Esophagus mucosa (tissue), 1 donor: ENCODE measurements around the gene SHROOM3. TPM values are rescaled to one million over a fixed set of nuclear protein-coding genes. Genes with fewer than 3 reads are reported as not detected.
A peak's percentile ranks its signal among the peaks of the same experiment; 100 is the strongest.

Experiments used
- ATAC-seq: fragments of 200-7000 bp; cut with Tn5 transposase; one replicate; pipeline ENCODE4 v1.9.1; 2020
- total RNA-seq: library from RNA; stranded (reverse); gene quantifications from one replicate; pipeline ENCODE4 v1.2.4, GENCODE V29; 2023
- donor health status: DM: yes; HTN: yes; CAD: no.

SHROOM3 gene
- total RNA-seq, 1 donor from 2014 or later = 20.7 TPM

GRCh38 chr4:76494871-76495590 is 60.0 kb downstream of the SHROOM3 start:
- no peak for ATAC-seq

DNA sequence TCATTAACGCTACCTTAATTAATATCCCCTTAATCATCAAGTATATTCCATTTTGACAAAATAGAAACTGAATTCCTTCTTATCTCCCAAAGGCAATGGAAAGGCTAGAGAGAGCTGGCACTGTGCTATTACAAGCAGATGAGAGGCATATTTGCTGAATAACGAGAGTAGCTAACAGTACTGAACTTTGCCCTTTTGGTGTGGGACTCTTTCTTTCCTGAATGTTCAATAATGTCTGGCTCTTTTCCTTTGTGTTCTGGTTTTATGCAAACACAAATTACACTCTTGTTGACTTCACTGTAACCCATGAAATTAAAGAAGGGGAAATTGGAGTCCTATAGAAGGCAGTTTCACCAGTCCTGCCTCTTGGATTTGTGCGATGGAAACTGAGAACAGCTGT is 63.5 kb downstream of the SHROOM3 start:
- no peak for ATAC-seq

DNA sequence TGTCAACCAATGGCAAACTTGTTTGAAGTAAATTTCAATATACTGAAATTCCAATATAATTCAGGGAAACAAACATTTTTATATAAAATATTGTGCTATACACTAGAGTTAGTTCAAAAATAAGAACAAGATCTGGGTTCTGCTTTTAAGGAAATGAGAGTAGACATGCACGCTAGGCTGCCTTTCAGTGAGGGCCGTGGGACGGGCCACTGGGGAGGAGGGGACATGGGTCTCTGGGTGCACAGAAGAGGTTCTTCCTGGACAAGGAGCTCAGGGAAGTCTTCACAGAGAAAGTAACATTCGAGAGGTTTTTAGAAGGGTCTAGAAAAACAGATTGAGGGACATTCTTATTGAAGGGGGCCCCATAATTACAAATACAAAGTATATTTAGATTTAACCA is 64.4 kb downstream of the SHROOM3 start:
- ATAC-seq = no peak

DNA sequence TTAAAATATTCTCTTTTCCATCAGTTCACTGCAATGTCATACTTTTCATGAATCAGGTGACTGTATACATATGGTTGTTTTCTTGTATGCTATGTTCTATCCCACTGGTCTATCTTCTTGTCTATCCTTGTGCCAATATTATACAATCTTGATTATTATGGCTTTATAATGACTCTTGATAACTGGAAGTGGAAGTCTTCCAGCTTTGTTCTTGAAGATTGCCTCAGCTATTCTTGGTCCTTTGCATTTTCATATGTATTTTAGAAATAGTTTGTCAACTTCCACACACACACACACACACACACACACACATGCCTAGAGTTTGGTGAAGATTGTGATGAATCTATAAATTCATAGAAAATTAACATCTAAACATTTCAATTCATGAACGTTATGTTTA is 67.9 kb downstream of the SHROOM3 start:
- ATAC-seq = no peak

DNA sequence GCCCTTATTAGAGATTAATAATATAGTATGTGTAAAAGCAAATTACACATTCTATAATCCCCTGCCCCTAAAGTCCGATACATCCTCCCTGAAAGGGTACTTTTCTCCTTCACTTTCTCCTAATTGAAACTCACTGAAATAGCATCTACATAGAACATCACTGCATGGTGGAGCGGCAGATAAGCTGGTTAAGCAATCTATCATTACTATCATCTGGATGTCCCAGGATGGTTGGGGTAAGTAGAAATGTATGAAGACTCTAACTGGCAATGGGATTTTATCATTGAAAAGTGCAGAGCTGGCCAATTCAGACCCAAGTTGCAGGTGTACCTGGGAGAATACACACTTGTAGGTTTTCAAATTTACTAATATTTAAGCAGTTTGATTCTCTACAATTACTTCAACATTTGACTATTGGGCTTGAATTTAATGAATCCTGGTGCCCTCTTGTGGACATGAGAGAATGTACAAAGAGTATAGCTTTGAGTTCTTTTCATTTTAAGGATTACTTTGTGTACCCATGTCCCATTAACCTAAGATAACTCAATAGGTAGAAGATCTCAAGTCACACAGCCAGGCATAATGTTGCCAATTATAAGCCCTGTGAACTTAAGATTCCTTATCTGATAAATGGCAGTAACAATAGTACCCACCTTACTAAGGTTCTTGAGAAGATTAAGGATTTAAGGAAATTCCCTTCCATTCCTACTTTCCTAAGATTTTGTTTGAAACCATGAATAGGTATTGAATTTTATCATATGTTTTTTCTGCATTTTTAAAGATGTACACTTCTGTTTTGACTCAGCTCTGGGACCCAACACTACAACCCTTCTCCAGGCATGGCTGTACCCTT is 69.8 kb downstream of the SHROOM3 start:
- peak; percentile 60 for ATAC-seq

DNA sequence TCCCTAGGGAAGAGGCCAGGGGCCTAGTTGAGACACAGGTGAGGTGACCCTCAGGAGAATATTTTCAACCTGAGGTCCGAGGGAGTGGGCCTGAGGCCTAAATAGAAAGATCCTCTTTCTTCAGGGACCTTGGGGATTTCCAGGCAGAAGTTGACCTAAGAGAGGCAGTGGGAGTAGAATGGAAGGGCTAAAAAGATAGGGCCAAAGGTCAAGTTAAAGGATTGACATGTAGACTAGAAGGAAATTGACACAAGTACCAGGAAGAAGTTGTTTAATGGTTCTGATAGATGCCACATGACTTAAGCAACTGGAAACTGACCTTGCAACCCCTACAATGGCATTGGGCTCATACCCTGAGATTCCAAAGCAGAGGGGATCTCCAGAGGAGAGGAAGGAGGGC is 76.9 kb downstream of the SHROOM3 start:
- no peak for ATAC-seq

DNA sequence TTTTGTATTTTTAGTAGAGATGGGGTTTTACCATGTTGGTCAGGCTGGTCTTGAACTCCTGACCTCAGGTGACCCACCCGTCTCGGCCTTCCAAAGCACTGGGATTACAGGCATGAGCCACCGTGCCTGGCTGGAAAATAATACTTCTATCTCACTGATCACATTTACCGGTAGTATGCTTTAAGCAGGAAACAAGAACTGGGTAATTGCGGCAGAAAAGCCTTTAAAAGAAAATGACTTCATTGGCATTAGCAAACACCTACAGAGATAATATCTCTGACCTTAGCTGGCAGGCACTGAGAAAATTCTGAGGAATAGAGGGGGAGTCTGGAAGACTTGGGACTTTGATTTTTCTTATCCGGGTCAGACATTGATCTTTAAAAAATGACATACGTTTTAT is 78.5 kb downstream of the SHROOM3 start:
- ATAC-seq = no peak

DNA sequence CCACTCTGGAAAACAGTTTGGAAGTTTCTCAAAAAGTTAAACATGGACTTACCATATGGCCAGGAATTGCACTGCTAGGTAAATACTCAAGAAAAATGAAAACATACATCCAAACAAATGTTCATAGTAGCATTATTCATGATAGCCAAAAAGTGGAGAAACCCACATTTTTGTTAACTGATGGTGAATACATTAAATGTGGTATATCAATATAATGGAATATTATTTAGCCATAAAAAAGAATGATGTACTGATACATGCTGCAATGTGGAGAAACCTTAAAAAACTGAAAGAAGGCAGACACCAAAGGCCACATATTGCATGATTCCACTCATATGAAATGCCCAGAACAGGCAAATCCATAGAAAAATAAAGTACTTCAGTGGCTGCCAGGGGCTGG is 79.1 kb downstream of the SHROOM3 start:
- no peak for ATAC-seq

DNA sequence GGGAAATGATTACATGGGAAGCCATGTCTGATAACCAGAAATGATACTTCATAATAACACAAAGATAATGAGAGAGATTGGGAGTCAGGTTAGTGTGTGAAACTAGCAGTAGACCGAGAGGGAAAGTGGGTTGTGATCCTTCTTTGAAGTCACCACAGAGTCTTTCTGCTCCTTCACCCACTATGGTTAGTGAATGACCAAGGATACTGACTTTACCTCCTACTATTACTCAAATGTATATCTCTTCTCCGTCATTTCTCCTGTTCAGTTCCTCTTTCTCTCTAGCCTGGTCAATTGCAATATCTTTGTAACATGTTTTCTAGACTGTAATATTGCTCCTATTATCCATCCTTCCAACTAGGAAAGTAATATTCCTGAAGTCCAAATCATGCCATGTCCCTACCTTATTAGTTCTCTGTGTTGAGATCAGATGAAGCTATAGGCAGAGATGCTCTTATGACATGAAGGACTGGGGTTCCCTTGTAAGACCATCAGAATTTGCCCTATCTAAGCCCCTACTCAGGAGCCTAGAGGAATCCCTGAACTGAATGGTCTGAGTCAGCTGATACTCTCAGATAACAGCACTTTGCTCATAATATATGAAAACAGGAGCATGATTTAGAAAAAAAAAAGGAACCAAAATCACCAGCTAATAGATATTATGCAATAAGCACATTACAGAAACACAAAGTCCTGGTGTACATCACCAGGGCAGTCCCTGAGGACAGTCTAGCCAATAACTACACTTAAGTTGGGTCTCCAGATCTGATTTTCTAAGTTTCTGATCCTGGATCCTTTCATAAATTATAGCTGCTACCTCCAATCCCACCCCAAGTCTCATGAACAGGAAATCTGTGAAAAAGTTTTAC is 81.2 kb downstream of the SHROOM3 start:
- ATAC-seq = no peak

- ATAC-seq = no peak
Observed at GRCh38 chr4:76518241-76518640, 83.2 kb downstream of the SHROOM3 start.

- ATAC-seq = no peak
Observed at GRCh38 chr4:76523593-76523992, 88.6 kb downstream of the SHROOM3 start.

DNA sequence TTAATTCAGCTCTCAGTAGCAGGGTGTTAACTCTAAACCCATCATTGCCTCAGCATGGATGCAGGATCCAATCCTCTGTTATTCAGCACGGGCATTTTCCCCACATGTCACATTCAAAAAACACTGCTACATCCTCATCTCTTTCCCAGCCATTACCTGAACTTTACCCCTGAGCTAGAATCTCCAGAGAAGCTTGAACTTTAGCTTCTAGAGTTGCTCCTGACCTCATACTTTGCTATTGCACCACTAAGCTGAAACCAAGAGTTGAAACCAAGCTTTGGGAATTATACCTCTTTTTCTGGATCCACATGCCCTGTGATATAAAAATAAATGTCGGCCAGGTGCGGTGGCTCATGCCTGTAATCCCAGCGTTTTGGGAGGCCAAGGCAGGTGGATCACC is 90.7 kb downstream of the SHROOM3 start:
- no peak for ATAC-seq

- no peak for ATAC-seq
Observed at GRCh38 chr4:76526585-76526990, 91.6 kb downstream of the SHROOM3 start.

DNA sequence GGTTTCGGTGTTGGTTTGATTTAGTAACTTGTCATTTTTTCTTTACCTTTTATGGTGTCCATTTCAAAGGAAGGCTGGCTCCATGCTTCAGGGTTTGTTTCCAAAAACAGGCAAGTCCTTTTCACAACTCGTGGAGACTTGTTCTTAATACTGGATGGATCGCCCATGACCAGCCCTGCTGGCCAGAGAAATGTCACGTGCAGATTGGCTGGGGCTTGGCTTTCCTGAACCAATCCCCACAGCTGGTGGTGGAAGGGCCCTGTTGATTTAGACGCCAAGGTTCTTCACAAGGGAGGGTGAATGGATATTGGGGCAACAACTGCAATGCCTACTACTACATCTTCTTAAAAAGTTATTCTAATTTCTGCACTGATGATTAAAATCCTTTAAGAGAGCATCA is 92.6 kb downstream of the SHROOM3 start:
- no peak for ATAC-seq

- no peak for ATAC-seq
Observed at GRCh38 chr4:76531597-76531996, 96.6 kb downstream of the SHROOM3 start.

DNA sequence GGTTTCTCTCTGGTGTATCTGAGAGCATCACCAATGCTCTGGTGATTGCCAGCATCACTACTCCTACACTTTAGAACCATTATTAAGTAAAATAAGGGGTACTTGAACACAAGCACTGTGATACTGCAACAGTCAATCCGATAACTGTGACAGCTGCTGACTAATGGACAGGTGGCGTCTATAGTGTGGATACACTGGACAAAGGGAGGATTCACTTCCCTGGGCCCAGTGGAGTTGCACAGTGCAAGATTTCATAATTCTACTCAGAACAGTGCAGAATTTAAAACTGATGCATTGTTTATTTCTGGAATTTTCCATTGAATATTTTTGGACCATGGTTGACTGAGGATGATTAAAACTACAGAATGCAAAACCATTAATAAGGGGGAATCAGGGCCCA is 97.8 kb downstream of the SHROOM3 start:
- ATAC-seq = no peak

- no peak for ATAC-seq
Observed at GRCh38 chr4:76533314-76533713, 98.3 kb downstream of the SHROOM3 start.

GRCh38 chr4:76535603-76536372 is 100.8 kb downstream of the SHROOM3 start:
- no peak for ATAC-seq

DNA sequence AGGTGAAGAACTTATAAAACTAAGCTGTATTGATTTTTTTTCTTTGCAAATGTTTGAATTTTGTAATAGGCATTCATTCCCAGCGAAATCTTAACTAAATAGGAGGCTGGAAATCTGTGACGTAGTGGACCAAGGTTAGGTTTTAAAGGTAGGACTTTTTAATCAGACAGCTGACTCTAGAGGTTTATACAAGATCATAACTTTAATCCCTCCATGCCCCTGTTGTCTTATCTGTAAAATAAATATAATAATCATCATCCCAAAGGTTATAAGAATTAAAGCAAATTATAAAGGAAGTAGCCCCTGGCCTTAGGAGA is 101.3 kb downstream of the SHROOM3 start:
- no peak for ATAC-seq

GRCh38 chr4:76538296-76538695 is 103.3 kb downstream of the SHROOM3 start:
- no peak for ATAC-seq

DNA sequence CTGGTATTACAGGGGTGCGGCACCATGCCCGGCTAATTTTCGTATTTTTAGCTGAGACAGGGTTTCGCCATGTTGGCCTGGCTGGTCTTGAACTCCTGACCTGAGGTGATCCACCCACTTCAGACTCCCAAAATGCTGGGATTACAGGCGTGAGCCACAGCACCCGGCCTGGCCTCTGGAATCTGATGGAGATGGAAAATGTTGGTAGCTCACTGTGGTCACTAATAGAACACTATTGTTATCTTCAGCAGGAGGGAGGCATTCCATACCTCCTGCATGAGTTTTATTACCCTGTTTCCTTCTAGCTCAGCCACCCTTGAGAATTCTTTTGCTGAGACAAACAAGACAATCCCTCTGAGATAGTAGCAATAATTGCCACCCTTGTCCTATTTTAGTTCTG is 105.0 kb downstream of the SHROOM3 start:
- ATAC-seq = no peak

DNA sequence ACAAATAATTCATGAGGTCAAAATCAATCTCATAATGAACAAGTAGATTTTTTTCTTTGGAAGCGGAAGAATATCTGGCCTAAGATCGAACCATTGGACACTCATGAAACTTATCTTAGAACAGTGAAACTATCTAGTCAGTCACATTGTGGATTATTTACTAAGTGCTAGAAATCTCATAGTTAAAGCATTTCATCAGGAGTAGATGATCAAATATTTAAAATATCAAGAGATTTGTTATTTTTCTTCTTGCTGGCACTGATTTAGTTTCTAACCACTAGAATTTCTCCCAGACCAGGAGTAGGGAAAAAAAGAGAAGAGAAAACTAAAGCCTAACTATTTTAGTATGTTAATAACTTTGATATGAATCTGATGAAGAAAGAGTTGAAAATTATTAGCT is 105.5 kb downstream of the SHROOM3 start:
- no peak for ATAC-seq

DNA sequence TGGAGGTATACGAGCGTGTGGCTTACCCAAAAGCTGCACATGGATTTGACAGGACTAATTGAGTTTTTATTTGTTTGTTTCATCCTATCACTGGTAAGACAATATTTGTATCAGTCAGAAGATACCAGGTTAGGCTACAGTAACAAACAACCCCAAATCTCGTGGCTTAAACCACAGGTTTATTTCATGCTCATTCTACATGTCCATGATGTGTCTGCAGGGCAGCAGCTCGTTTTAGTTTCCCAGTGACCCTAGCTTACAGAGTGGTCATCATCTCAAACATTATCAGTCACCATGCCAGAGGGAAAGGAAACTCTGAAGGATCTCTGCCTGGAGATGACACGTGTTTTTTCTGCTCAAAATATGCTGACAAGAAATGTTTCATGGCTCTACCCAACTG is 108.3 kb downstream of the SHROOM3 start:
- ATAC-seq = no peak
